ENCODE measurements around the gene SSB. TPM values are rescaled to one million over a fixed set of nuclear protein-coding genes. Genes with fewer than 3 reads are reported as not detected.

The SSB gene
- total and polyA plus RNA-seq, 2 of the 4 experiments (the other 2 are of a cell fraction): 41.2 to 75.5 TPM

DNA sequence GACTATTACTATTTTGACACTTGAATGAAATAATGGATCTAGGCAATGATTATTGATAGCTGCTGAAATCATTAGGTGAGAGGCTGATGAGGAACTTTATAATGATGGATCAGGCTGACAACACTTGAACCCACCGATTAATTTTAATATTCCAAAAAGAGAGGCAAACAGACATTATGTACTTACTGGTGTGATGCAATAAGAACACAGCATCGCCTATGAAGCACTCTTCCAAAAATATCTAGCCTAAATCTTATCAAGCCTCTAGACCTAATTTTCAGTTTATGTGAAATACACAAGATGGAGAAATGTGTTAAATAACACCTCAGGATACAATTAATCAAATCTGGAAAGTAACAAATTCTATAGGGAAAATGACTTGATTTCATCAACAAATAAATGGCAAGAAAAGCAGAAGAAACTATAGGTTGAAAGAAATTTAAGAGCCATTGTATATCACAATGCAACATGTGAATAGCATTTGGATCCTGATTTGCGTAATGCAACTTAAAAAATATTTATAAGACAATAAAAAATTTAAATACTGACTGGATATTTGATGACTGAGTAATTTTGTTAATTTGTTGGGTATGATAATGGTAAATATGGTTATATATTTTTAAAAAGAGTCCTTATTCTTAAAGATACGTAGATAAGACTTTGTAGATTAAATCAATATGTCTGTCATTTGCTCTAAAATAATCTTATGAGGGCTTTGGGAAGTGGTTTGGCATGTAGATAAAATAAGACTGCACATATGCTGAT lies 17.2 kb upstream of the SSB start:
- Histone ChIP-seq H3K27ac (ENCODE audit: insufficient read depth, low read length) (no peak overlapping the region), H3K9ac (ENCODE audit: low read depth, low read length) (no peak overlapping the region), H4K91ac (ENCODE audit: insufficient read depth, low read depth, low read length) (no peak overlapping the region), H3K79me1 (ENCODE audit: low read depth in 1 of 2, low read length in 2 of 2) (no peaks in the 10 kb centered on the region), H3K9me3 (ENCODE audit: control insufficient read depth, insufficient read depth, low read length) (no peaks in the 10 kb centered on the region), H2BK20ac (ENCODE audit: low read depth, low read length) (no peak overlapping the region), H3K56ac (ENCODE audit: extremely low read depth, insufficient read depth, low read length) (no peak overlapping the region), H4K20me1 (ENCODE audit: insufficient read depth, low read length) (no peaks in the 10 kb centered on the region), H4K8ac (ENCODE audit: low read depth in 2 of 2, low read length in 2 of 2) (no peak overlapping the region), H3K23ac (ENCODE audit: low read depth, low read length) (no peak overlapping the region), H2AK9ac (replicated peaks; ENCODE audit: low read depth, low read length, poor library complexity) (no peak overlapping the region), H3K4me3 (ENCODE audit: insufficient read depth, low read depth, low read length) (no peak overlapping the region), H3K4me1 (ENCODE audit: control insufficient read depth, insufficient read depth, low read length) (no peaks in the 10 kb centered on the region; the same call in 1 of the 2 replicates), H2AK5ac (ENCODE audit: low read depth, low read length) (no peak overlapping the region), H3K9me1 (ENCODE audit: insufficient read depth, low read length) (no peaks in the 10 kb centered on the region), H2BK15ac (ENCODE audit: low read depth, low read length) (no peak overlapping the region), H3K14ac (replicated peaks; ENCODE audit: low read depth, low read length) (no peak overlapping the region), H3K18ac (ENCODE audit: low read depth, low read length) (no peak overlapping the region), H4K5ac (ENCODE audit: low read depth, low read length) (no peak overlapping the region), H2BK120ac (ENCODE audit: low read depth, low read length) (no peak overlapping the region), H3K4ac (ENCODE audit: low read depth, low read length) (no peak overlapping the region), H3K27me3 (ENCODE audit: control insufficient read depth, insufficient read depth, low read length) (no peaks in the 10 kb centered on the region), H2AFZ (replicated peaks; ENCODE audit: low read length, poor library complexity) (no peak overlapping the region), H2BK5ac (ENCODE audit: low read depth, low read length, poor library complexity, severe bottlenecking) (no peak overlapping the region), H3K4me2 (ENCODE audit: low read depth, low read length) (no peak overlapping the region), H3K36me3 (ENCODE audit: control insufficient read depth, insufficient read depth, low read length) (no peaks in the 10 kb centered on the region)
- WGBS, 2 experiments (ENCODE audit: extremely low coverage in 2 of 2, insufficient read length in 1 of 2): no CpG with 5 or more reads among the region's 4 CpGs
- ChIA-PET CTCF (interaction anchor here (0.6 kb wide), 1 partner anchor 8 kb away, joined by 3 read pairs; no protein-coding TSS in a partner anchor), POLR2A (ENCODE audit: unreplicated experiment) (interaction anchor here (0.6 kb wide), 1 partner anchor 274 kb away, joined by 3 read pairs; no protein-coding TSS in a partner anchor)
- no peak for DNase-seq
- dilution Hi-C loops (cut with HindIII; ENCODE audit: low sequenced_read_pairs, unreplicated experiment) (no loop called here), in situ Hi-C loops (cut with MboI; ENCODE audit: low sequenced_read_pairs) (no loop called here), intact Hi-C loops (cut with micrococcal nuclease) (no loop called here)
- BruUV-seq (replicated peaks): no TSS peak
- TF ChIP-seq BHLHE40 (IDR thresholded peaks at IDR 0.05; ENCODE audit: low read depth, low read length) (no peak), RCOR1 (IDR thresholded peaks at IDR 0.05; ENCODE audit: insufficient replicate concordance, low read length) (no peak), CEBPB (IDR thresholded peaks at IDR 0.05; ENCODE audit: low read depth, low read length) (peak; percentile 31; the same call in 1 of the 2 replicates)
- TF ChIP-seq, protein P1, sequence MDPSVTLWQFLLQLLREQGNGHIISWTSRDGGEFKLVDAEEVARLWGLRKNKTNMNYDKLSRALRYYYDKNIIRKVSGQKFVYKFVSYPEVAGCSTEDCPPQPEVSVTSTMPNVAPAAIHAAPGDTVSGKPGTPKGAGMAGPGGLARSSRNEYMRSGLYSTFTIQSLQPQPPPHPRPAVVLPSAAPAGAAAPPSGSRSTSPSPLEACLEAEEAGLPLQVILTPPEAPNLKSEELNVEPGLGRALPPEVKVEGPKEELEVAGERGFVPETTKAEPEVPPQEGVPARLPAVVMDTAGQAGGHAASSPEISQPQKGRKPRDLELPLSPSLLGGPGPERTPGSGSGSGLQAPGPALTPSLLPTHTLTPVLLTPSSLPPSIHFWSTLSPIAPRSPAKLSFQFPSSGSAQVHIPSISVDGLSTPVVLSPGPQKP (IDR thresholded peaks at IDR 0.05; ENCODE audit: borderline replicate concordance, low read depth, low read length): no peak
- ATAC-seq (ENCODE audit: low read depth): no peak

Data from IMR-90 (cell line).